HG03342 (cell line): ENCODE data around the gene CACNA1E.

Experiments
- ATAC-seq: cut with Tn5 transposase; IDR thresholded peaks from one replicate; pipeline ENCODE4 v1.9.1; 2021; ENCODE audit warnings: mild to moderate bottlenecking, moderate library complexity; ENCODE audit not compliant: unreplicated experiment

Gene CACNA1E

GRCh38 chr1:181674617-181675016 is 191.3 kb downstream of the CACNA1E start:
- ATAC-seq, result no peak

DNA sequence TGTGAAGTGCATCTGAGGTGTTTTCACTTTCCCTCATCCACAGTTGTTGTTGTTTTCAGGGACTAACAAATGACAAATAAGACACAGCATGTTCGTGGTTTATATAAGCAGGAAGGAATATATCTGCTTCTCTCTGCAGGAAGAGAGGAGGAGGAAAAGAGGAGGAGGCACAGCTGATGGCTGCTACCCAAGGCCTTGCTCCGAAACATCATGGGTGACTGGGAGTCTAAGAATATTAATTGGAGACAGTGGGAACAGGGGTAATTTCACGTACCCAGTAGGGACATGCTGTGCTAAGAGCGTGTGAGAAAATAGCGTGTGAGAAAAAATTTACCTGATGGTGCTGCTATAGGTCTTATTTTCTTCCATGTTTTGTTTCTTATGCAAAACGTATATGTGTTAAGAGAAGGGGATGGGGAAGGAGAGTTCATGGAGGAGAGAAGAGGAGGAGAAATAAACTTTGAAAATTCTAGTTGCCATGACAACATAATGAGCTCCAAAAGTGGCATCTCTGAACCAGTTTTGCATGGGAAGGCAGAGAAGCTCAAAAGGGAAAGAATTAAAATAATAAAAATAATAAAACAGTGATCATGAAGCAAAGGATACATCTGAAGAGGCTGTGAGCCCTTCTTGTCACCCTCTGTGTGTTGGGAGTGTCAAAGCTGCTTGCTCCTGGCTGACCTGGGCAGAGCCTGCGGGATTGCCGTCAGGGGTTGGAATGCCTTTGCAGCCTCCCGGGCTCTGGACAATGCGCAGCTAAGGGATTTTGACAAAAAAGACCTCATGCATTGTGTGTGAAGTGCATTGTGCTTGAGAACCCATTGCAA is 192.0 kb downstream of the CACNA1E start:
- no peak for ATAC-seq

DNA sequence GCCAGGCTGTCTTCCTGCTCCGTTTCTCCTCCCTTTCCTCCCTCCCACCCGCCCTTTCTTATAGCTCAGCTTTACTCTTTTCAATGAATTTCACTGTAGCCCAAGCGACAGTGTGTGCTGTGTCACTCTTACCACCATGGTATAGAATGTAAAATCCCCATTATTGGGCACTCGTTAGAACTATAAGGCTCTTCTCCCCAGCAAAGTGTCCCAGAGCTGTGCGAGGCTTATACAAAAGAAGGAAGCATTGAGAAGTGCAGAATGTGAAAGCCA is 192.5 kb downstream of the CACNA1E start:
- no peak for ATAC-seq

GRCh38 chr1:181676269-181676668 is 193.0 kb downstream of the CACNA1E start:
- peak; percentile 67 for ATAC-seq

GRCh38 chr1:181680332-181680731 is 197.0 kb downstream of the CACNA1E start:
- ATAC-seq, result no peak

DNA sequence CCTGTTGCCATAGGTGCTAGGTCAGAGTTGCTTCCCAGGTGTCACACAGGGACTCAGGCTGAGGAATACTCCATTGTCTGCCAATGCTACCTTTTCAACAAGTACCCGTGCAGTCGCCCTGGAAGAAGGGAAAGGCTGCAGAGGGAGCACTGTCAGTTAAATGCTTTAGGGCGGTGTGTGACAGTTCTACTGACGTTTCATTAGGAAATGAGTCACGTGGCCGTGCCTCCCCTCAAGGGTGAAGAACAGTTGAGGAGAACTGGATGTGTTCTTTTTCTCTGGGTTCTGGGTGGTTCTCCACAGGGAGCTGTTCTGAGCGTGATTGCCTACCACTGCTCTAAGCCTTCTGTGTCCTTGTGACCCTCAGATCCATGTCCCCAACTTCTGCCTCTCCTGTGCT is 197.6 kb downstream of the CACNA1E start:
- no peak for ATAC-seq

DNA sequence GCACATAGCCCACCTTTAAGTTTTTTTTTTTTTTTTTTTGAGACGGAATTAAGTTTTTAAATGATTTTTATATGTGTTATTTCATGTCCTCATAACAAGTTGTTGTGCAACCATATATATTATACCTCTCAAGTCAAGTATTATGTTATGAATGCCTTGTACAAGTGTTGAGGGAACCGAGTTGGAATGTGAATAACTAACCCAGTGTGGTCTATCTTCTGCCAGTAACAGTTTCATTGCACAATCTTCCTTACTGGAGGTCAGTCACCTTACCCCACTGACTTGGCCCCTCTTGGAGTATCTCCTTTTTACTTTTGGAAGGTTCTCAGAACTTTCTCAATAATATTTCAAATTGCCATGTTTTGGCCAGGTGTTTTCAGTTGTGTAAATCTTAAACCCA is 201.9 kb downstream of the CACNA1E start:
- ATAC-seq, result no peak

DNA sequence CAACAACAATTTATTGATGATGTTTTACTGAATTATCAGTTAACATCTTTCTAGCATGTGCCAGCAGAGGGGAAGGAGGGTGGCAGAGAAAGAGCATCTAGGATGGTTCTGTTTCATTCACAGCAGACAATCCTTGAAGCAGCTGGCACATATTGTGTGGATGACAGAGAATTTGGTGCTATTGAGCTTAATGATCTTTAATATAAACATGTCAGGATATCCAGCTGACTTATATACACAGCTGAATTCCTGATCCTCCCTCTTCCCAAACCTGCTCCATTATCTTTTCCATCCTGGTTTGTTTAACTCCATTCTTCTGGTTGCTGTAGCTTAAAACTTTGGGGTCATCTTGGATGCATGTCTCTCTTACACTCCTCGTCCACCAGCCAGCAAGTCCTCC is 218.6 kb downstream of the CACNA1E start:
- no peak for ATAC-seq

DNA sequence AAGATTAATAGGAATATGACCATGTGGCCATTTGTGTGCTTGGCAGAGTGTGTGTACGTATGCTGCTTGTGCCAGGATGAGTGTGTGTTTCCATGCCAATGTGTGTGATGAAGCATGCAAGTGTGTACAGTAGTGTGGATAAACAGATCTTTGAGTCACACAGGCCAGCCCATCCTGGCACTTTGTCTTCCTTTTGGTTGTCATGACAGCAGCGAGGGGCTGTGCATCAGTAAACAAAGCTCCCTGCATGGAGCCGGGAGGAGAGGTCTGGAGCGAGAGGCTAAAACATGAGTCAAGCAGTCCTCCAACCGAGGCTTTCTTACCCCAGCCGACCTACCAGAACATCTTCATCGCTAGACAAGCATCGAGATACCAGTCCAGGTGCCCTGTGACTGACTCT is 221.2 kb downstream of the CACNA1E start:
- no peak for ATAC-seq

GRCh38 chr1:181711820-181712219 is 228.5 kb downstream of the CACNA1E start:
- ATAC-seq, result no peak

GRCh38 chr1:181712711-181713110 is 229.4 kb downstream of the CACNA1E start:
- ATAC-seq, result no peak

- no peak for ATAC-seq
Measured at GRCh38 chr1:181714428-181714827, 231.1 kb downstream of the CACNA1E start.

DNA sequence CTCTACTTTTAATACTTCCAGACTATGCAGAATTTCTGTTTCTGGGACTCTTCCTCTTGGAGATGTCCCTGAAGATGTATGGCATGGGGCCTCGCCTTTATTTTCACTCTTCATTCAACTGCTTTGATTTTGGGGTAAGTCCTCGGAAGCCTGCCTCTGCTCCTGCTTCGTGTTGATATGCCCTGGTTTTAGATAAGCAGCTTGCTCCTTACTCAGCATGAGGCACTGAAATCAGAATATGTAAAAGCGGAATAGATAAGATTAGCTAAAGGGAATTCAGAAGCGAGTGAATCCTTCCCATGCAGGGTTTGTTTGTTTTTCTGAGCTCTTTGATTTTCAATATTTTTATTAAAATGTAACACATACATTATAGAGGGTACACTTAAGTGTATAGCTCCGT is 234.7 kb downstream of the CACNA1E start:
- ATAC-seq, result no peak

GRCh38 chr1:181726320-181727012 is 243.1 kb downstream of the CACNA1E start:
- no peak for ATAC-seq

- no peak for ATAC-seq
Measured at GRCh38 chr1:181730606-181731005, 247.3 kb downstream of the CACNA1E start.

- ATAC-seq, result no peak
Measured at GRCh38 chr1:181732218-181732990, 249.1 kb downstream of the CACNA1E start.

DNA sequence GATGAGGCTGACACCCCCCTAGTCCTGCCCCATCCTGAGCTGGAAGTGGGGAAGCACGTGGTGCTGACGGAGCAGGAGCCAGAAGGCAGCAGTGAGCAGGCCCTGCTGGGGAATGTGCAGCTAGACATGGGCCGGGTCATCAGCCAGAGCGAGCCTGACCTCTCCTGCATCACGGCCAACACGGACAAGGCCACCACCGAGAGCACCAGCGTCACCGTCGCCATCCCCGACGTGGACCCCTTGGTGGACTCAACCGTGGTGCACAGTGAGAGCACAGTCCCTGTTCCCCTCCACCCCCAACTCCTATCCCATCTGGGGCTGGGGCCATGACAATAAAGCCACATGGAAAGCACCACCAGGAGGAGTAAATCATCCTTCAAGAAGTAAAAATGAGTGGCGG is 250.2 kb downstream of the CACNA1E start:
- no peak for ATAC-seq

GRCh38 chr1:181737056-181737455 is 253.7 kb downstream of the CACNA1E start:
- ATAC-seq, result no peak

DNA sequence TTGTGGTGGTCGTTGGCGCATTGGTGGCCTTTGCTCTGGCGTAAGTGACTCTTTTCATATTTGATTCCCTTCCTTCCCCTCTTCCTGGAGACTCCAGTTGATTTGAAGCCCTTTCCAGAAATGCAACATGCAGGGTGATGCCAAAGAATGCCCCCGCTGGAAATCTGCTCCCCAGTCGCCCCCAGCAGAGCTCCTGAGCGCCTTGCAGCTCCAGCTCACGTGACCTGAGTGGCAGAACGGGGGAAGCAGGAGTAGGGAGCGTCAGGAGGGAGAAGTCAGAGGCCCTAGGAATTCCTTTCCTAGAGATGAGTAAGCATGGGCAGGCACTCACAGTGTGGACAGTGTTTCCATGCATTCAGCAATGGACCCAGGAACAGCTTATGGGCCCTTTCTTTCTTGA is 255.9 kb downstream of the CACNA1E start:
- ATAC-seq, result no peak

DNA sequence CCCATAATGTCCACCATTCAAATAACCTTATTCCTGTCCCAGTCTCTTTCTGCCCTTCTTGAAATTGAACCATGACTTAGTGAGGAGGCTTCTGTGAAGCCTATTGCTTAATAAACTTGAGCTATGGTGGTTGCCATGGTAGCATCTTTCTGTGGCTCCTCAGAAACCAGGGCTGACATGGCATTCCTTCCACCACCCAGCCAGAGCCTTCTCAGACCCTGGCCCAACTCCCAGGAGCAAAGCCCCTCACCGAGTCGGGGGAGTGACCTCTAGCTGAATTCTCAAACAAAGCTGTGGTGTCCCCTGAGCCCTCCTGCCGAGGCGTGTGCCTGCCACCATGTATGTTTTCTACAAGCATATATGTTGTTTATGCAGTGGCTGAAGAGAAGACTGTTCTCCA is 259.1 kb downstream of the CACNA1E start:
- ATAC-seq, result no peak

GRCh38 chr1:181743878-181744312 is 260.6 kb downstream of the CACNA1E start:
- ATAC-seq, result no peak

DNA sequence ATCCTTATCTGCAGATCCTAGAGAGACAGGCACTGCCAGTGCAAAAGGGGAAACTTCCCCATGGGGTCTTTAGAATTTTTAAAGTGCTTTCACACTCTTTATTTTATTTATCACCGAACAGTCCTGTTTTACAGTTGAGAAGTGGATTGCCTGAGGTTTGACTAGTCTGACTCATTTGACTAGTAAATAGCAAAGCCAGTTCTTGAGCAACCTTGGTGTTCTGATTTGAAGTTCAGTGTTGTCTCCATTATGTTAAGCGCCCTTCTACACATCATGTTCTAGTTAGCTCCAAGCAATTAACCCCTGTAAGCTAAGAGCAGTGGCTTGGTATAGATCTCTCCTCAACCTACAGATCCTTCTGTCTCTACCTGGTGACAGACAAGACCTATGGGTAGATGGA is 262.9 kb downstream of the CACNA1E start:
- no peak for ATAC-seq
